Hematopoietic multipotent progenitor cell treated with erythropoietin and hydrocortisone succinate and interleukin-3 and kit ligand, for 4 days (in vitro differentiated cells): ENCODE measurements around the gene ARHGEF37.
"Not testable (repeated sequence)": the region's sequence is repeated elsewhere in the genome, so short reads cannot be mapped to it uniquely, and the experiment has no call there.

ENCODE experiments used
- DNase-seq: peaks from one replicate; pipeline ENCODE4 v3.0.0-alpha.2; 2015

ARHGEF37 gene

DNA sequence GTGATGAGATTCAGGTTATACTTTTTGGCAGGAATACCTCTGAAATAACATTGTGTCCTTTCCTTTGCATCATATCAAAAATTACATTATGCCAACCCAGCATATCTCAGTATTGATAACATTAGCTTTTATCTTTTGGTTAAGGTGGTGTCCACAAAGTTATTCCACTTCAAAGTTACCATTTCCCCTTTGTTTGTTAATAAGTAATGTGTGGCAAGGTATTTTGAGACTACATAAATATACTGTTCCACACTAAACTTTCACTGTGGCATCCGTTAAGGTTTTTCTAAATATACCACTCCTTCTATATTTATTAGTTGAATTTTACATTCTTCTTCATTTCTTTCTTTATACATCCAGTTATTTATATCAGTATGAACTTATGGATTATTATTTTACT, 14.1 kb upstream of the ARHGEF37 start:
- DNase-seq: no peak

DNA sequence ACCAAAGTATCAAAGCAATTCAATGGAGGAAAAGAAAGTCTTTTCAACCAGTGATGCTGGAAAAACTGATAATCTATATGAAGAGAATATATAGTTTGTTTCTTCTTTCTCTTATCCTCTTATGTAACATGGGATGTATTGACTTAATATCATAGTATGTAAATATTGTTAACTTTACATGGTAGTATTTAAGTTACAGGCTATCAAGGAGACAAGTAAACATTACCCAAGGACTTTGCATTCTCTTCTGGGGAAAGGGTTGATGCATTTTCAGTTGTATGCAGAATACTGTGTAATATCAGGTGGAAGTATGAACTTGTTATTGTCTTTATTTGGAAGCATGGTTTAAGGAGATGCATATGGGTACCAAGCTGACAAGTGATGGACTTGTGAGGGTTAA, 9.1 kb upstream of the ARHGEF37 start:
- DNase-seq: no peak

- DNase-seq: no peak
These were observed 8.6 kb upstream of the ARHGEF37 start for GRCh38 chr5:149572576-149573231.

DNA sequence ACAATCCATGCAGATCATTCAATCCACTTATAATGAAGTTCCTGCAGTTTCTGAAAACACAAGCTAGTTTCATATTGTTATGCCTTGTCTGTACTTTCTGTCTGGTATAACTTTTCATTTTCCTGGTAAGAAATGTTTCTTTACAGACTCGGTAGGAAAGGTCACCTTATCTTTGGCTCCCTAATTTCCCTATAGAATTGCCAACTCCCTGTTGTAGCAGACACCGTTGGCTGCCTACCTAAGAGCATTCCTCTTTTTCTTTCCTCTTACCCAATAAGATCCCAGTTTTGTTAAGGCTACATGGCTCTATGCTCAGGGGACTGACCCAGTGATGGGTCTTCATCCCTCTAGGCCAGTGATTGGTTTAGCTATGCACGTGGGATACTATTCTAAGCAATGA, 6.2 kb upstream of the ARHGEF37 start:
- no peak for DNase-seq

GRCh38 chr5:149576021-149576420, 5.3 kb upstream of the ARHGEF37 start:
- DNase-seq: no peak

GRCh38 chr5:149578896-149579295, 2.4 kb upstream of the ARHGEF37 start:
- DNase-seq: no peak

DNA sequence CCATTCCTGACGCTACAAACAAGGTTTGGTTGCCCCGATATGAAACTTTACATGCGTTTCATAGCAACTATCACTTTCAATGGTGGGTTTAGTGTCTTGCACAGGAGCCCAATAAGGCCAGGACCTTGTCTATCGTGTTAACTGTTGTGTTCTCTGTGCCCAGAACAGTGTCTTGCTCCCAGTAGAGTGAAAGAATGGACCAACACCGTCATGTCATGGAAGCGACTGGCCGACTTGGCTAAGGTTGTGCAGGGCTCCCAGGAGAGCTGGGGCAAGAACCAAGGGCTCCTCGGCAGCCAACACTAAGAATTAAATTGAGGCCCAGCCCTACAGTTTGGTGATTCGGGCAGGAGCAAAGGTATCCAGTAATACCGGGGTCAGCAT, 498 bp upstream of the ARHGEF37 start:
- DNase-seq: peak; percentile 52

DNA sequence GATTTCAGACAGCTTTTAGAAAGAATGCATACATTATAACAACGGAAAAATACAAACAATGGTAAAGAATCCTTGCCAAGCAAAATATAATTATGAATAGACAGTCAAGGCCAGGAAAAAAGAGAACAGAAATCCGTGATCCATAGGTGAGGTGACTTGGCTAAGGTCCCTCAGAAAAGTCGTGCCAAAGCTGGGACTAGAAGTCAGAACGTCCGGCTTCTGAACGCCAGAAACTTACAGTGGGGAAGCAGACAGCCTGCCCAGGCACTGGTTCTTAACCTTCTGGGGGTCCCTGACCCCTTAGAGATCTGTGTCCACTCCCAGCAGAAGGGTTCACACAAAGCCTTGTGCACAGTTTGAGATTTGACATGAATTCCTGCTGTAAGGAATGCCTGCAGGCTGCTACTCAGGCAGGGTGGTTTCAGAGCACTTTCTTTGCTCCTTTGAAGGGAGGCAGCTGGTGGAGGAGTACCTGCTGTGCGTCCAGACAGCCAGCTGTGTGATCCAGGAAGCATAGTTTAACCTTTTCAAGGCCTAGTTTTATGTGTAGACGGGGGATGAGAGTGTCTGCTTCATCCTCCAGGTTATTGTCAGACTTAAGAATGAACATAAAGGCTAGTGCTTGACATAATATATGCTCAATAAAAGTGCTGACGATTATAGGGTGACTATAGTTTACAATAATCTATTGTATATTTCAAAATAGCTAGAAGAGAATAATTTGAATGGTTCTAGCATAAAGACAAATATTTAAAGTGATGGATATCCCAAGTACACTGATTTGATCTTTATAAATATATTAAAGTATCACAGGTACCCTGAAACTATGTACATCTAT, 852 bp downstream of the ARHGEF37 start:
- no peak for DNase-seq

- DNase-seq: no peak
These were observed 2.1 kb downstream of the ARHGEF37 start for GRCh38 chr5:149583394-149583793.

DNA sequence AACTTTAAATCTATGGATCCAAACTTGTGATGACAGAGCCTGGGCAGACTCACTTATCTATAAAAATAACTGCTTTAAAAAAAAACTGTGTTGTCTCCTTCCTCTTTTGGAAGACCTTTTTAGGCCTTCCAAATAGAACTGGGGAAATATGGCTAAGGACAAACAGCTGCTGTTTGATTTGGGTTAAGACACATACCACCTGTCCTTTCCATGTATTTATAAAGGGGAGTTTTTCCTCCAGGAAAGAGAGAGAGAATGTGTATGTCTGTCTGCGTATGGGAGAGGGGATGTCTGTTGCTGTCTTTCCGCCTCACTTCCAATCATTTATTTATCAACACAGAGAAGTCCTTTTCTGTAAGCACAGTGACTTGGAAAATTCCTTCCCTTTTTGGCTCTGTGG, 2.8 kb downstream of the ARHGEF37 start:
- DNase-seq: no peak

GRCh38 chr5:149585910-149586309, 4.6 kb downstream of the ARHGEF37 start:
- DNase-seq: no peak

- DNase-seq: no peak
These were observed 5.5 kb downstream of the ARHGEF37 start for GRCh38 chr5:149586708-149587318.

DNA sequence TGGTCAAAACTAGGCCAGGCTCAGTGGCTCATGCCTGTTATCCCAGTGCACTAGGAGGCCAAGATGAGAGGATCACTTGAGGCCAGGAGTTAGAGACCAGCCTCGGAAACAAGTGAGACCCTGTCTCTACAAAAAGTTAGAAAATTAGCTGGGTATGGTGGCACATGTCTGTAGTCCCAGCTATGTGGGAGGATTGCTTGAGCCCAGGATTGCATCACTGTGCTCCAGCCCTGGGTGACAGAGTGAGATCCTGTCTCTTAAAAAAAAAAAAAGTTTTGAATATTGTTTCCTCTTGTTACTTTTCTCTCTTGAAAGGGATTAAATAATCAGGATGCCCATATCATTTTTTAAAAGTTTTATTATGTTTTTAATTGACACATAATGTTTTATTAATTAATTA, 7.6 kb downstream of the ARHGEF37 start:
- DNase-seq: no peak

- no peak for DNase-seq
These were observed 12.1 kb downstream of the ARHGEF37 start for GRCh38 chr5:149593370-149593769.

DNA sequence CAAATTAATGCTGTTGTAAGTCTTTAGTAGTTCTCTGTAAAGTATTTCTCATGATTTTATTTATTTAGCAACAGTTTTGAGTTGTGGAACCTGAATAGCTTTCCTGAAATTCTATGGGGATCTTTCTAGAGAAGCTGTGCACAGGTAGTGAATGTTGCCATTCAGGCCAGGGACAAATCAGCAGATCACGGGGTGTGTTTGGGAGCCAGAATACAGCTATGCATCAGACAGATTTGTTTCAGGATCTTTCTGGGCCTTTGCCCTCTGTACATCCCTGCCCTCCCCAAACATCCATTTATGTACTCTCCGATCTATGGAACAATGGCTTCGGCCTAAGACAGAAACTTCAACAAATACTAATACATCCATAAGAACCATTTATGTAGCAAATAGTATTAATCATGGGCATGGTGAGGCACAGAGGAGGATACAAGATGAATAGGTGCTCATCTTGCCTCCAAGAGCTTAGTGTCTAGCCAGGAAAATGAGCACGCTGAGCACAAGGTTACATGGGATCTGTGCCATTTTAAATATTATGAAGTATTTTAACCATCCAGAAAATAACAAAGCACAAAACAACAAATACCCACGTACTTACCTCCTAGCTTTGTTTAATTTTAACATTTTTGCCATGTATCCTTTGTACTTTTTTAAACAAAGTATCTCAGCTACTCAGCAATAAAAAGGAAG, 13.1 kb downstream of the ARHGEF37 start:
- DNase-seq: no peak

DNA sequence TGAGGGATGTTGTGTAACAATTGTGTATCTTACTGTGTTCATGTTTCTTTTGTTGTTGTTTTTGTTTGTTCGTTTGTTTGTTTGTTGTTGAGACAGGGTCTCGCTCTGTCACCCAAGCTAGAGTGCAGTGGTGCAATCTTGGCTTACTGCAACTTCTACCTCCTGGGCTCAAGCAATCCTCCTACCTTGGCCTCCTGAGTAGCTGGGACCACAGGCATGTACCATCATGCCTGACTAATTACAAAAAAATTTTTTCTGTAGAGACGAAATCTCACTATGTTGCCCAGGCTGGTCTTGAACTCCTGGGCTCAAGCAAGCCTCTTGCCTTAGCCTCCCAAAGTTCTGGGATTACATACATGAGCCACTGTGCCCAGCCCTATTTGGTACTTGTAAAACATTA, 13.8 kb downstream of the ARHGEF37 start:
- DNase-seq: not testable (repeated sequence)

GRCh38 chr5:149596712-149597111, 15.4 kb downstream of the ARHGEF37 start:
- no peak for DNase-seq

- no peak for DNase-seq
These were observed 16.3 kb downstream of the ARHGEF37 start for GRCh38 chr5:149597618-149598017.

GRCh38 chr5:149598234-149598633, 16.9 kb downstream of the ARHGEF37 start:
- not testable (repeated sequence) for DNase-seq

DNA sequence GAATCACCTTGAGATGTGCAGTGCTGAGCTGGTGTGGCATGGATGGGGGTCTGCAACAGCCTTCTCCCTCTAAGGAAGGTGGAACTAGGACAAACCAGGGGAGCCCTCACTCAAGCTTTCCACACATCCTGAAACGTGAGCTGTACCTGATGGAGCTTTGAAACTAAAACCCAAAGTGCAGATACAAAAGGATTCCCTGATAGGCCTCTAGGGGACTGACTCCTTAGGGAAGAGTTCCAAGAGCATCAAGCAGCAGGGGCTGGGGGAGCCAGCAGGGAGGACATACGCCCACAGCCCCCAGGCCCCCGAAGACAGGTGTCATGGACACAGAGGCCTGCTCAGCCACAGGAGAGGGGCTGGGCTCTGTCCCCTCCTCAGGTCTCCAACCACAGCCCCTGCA, 17.7 kb downstream of the ARHGEF37 start:
- no peak for DNase-seq

DNA sequence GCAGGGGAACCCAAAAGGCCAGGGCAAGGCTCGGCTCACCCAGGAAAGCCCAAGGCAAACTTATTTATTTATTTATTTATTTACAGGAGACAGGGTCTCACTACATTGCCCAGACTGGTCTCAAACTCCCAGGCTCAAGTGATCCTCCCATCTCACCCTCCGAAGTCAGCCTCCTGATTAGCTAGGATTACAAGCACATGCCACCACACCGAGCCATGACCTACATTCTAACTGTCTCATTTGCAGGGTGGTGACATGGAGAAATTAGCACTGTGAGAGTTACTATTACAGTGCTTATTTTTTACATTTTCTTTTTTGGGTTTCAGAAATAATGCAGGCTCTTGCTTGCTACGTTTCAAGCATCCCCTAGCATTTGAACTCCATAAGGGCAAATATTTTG, 18.1 kb downstream of the ARHGEF37 start:
- no peak for DNase-seq

DNA sequence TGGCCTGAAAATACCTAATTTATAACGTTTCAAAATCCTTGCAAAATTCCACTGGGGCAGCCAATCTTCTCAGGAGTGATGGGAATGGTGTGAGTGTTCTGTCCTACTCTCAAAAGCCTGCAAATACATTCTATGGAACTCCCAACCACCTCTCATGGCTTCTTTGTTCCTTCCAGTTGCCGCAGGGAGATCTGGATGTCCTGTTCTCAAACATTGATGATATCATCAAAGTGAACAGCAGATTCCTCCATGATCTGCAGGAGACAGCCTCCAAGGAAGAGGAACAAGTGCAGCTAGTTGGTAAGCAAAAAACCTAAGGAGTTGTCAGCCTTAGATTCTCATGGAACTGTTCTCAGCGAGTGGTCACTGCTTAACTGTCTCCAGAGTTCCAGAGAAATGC, 19.6 kb downstream of the ARHGEF37 start:
- DNase-seq: no peak

DNA sequence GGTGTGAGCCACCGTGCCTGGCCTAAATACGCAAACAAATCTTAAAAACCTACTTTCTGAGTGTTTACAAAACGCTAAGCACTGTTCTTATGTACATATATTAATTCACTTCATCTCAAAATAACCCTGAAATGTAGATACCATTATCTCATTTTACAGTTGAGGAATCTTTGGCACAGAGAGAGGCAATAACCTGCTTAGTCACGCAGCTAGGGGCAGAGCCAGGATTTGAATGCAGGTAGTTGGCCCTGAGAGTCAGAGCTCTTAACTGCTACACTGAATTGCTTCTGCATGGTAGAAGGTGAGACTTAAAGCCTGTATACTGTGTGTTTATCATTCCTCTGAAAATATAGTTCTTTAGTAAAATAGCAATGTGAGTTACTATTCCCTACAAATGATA, 21.9 kb downstream of the ARHGEF37 start:
- peak; percentile 50 for DNase-seq

DNA sequence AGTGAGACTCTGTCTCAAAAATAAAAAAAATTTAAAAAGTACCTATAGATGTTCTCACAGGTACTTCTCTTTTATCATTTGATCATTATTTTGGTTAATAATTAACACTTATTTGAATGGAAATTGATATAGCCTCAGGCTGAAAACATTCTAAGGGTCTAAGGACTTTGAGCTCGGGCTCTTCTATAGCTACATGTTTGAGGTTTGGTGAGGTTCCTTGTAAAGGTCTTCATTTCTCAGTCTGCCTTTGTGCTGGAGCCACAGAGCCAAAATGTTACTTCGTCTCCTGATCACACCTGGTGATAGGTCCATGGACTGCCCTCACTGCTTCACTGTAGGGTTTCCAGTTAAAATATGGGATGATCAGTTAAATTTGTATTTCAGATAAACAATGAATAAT, 22.6 kb downstream of the ARHGEF37 start:
- DNase-seq: no peak
